ENCODE data around the gene ANXA2R.
"Not testable (repeated sequence)": the region's sequence is repeated elsewhere in the genome, so short reads cannot be mapped to it uniquely, and the experiment has no call there.

ANXA2R gene

DNA sequence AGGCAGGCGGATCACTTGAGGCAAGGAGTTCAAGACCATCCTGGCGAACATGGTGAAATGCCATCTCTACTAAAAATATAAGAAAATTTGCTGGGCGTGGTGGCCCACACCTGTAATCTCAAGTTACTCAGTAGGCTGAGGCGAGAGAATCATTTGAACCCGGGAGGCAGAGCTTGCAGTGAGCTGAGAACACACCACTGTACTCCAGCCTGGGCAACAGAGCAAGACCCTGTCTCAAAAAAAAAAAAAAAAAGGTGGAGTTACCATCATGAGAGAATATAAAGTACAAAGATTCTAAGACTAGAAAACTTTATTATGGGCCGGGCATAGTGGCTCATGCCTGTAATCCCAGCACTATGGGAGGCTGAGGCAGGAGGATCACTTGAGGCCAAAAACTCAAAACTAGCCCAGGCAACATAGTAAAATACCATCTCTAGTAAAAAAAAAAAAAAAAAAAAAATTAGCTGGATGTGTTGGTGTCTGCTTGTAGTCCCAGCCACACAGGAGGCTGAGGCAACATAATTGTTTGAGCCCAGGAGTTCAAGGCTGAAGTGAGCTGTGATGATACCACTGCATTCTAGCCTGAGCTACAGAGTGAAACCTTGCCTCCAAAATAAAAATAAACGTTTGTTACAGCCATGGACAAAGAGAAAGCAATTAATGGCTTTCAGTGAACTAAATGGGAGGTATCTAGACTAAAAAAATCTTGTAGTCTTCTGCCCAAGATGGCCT lies 12.9 kb downstream of the ANXA2R start:
- DNase-seq, result no peak

DNA sequence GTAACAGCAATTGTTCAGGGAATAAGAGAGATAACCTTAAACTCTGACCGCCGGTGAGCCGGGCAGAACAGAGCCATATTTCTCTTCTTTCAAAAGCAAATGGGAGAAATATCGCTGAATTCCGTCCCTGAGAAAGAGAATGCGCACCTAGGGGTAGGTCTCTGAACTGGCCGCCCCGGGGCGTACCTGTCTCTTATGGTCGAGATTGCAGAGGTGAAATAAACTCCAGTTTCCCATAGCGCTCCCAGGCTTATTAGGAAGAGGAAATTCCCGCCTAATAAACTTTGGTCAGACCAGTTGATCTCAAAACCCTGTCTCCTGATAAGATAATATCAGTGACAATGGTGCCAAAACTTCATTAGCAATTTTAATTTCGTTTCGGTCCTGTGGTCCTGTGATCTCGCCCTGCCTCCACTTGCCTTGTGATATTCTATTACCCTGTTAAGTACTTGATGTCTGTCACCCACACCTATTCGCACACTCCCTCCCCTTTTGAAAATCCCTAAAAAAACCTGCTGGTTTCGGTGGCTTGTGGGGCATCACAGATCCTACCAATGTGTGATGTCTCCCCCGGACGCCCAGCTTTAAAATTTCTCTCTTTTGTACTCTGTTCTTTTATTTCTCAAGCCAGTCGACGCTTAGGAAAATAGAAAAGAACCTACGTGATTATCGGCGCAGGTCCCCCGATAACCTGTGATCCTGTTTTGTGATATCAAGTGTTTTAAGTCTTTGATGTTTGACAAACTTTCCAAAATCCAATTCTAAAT lies 14.8 kb downstream of the ANXA2R start:
- DNase-seq, result not testable (repeated sequence)

DNA sequence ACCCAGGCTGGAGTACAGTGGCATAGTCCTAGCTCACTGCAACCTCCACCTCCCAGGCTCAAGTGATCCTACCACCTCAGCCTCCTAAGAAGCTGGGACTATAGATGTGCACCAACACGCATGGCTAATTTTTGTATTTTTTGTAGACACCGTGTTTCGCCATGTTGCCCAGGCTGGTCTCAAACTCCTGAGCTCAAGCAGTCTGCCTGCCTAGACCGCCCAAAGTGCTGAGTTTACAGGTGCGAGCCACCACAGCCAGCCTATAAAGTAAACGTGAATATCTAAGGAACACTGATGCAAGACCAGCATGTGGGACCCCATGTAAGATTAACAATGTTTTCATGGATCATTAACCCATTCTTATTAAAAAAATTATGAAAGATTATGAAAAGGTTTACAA lies 15.9 kb downstream of the ANXA2R start:
- DNase-seq, result no peak

- DNase-seq, result no peak
These were observed 19.0 kb downstream of the ANXA2R start for GRCh38 chr5:43021151-43021550.

- DNase-seq, result peak; percentile 44
These were observed 19.7 kb downstream of the ANXA2R start for GRCh38 chr5:43020399-43020746.

- DNase-seq, result peak; percentile 93
These were observed 20.3 kb downstream of the ANXA2R start for GRCh38 chr5:43019614-43020398.

- DNase-seq, result no peak
These were observed 20.9 kb downstream of the ANXA2R start for GRCh38 chr5:43019291-43019613.

DNA sequence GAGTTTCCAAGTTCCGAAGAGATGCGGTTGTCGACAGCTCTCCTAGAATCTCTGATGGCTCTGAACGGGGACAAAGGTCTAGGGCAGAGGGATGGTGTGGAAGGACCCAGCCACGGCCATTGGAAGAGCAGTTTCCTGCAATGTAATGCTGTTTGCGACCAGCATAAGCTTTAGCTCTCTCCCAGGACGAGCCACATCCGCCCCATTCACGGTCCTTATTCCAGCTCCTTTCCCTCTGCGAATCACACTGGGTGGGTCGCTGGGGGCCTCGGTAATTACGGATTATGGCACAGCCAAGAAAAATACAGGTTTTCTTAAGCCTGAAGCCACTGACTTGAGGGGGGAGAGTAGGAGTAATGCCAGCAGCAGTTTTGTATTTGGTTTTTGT lies 22.7 kb downstream of the ANXA2R start:
- no peak for DNase-seq

DNA sequence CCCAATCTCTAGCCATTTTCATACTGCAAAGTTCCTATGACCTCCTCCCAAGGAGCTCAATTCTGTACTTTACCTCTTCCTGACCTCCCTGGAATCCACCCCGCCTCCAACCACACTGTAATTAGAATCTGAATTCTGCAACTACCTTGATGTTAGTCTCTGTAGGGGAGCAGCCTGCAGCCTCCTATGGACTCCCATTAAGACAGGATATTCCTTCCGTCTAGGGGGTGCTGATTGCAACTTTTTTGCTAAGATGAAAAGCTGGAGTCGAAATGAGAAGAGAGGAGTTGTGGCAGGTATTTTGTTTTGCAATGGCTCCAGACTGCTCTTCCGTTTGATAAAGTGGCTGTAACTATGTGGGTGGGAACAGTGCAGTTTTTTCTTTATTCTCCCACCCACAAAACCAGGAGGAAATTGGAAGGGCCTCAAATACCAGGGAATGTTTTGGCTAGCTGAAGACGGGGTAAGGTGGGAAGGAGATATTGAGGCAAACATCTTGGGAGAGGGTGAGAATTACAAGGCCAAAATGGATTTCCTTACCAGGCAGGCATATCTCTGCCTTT lies 23.8 kb downstream of the ANXA2R start:
- DNase-seq, result no peak

DNA sequence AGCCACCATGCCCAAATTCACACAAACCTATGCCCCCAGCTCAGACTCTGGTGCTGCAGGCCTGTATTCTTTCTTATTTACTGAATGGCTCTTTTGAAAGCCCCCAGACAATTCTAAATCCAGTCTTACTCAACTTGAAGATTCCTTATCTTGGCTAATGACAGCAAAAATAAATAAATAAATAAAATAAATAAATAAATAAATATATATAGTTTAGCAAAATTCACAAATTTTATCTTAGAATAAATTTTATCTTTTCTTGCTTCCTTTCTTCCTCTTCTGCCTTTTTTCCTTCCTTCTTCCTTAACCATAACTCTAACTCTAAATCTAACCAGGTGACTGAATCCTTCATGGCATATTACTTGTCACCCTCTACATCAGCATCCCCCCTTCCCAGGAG lies 25.6 kb downstream of the ANXA2R start:
- DNase-seq, result no peak

- DNase-seq, result no peak
These were observed 29.2 kb downstream of the ANXA2R start for GRCh38 chr5:43010935-43011315.

GRCh38 chr5:43008363-43009153 lies 31.6 kb downstream of the ANXA2R start:
- peak; percentile 95 for DNase-seq

DNA sequence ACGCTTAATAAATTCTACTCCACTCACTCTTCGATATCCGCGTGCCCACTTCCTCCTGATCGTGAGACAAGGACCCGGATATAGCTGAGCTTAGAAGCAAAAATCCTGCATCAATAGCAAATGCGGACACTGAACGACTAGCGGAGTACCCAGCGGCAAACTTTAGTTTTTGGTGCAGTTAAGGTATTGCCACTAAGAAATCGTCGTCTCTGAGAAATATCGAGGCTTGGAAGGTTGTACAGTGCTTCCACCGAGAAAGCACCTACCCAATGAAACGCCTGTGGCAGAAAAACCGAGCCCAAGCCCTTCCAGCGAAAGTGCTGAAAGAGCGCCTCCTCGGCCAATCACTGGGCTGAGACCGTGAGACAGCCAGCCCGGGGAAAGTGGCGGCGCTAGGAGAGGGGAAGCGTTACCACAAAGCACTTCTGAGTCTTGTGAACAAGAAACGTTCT lies 32.2 kb downstream of the ANXA2R start:
- peak; percentile 90 for DNase-seq

GRCh38 chr5:43007246-43007910 lies 32.7 kb downstream of the ANXA2R start:
- DNase-seq, result peak; percentile 83

GRCh38 chr5:43006424-43007202 lies 33.5 kb downstream of the ANXA2R start:
- no peak for DNase-seq

- DNase-seq, result no peak
These were observed 35.1 kb downstream of the ANXA2R start for GRCh38 chr5:43005031-43005430.

DNA sequence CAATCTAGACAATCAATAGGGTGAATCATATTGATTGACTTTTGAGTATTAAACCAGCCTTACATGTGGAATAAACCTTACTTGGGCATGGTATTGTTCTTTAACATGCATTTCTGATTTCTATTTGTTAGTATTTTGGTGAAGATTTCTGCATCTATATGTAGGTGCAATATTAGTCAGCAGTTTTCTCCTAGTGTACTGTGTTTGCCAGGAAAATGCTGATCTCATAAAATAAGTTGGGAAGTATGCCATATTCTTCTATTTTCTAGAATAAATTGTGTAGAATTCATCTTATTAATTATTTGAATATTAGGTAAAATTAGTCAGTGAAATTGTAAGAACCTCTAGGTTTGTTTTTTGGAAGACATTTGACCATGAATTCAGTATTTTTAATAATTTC lies 38.4 kb downstream of the ANXA2R start:
- DNase-seq, result no peak

DNA sequence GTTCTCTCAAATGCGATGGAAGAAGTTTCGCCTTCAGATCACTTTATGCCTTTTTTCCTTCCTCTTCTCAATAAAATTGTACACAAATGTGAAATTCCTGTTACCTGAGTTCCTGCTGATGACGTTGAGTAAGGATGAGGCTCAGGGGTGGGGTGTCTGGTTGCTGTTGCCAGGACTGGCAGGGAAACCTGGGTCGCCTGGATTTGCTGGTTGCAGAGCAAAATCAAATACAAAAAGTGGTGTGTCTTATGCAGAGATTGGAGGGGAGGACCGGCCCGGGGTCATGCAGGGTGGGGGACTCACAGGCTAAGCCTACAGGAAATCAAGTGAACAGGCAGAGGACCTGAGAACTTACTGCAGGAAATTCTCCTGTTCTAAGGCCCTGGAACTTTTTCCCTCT lies 39.2 kb downstream of the ANXA2R start:
- DNase-seq, result no peak

DNA sequence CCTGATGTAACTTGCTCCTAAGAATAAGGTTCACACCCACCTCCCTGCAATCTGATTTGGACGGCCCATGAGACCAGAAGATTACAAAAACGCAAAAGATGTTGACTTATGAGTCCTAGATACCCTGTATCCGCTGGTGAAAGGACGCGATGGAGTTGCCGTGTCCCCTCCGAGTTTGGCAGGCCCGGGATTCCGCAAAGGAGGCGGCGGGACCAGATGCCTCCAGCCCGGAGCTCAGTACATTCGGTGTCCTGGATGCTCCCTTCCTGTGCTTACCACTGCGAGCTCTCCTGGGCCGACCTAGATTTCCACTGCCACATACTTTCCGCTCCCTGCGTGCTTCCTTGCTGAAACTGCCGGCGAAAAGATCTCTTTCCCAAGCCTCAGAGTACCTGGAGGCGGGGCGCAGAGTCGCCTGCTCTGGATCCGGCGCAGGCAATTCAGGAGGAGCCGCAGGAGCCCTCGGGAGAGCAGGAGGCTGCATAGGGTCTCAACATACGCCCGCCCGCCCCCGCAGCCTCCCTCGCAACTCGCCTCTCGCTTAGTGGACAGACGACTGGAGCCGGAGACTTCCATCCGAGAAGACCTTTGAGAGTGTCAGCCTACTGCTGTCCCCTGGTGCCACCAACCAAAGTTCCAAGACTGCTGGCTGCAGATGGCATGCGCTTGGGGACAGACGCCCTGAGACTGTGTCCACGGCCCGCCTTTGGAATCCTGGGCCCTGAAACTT lies 39.8 kb downstream of the ANXA2R start:
- DNase-seq, result no peak

DNA sequence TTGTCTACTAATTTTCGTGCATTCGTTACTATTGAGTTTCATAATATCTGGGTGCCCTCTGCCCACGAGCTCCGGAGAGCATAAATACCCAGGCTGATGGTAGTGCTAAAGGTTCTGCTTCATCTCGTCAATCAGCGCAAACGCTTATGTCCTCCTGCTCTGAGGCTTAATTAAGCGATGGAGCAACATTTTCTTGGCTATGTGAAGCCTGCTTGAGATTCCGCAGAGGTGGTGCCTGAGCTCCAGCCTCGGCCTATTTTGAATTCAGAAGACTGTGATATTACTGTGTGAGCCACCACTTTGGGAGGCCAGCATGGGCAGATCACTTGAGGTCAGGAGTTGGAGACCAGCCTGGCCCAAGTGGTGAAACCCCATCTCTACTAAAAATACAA lies 44.8 kb downstream of the ANXA2R start:
- DNase-seq, result no peak
